Neuronal stem cell (in vitro differentiated cells): Measurements from ENCODE around the gene ABCC5.
"Not testable (repeated sequence)": the region's sequence is repeated elsewhere in the genome, so short reads cannot be mapped to it uniquely, and the experiment has no call there.

ENCODE experiments used
- DNase-seq: peaks from one replicate; pipeline ENCODE4 v3.0.0-alpha.2; 2013; ENCODE audit warnings: low spot score
- H2AFZ ChIP-seq: one replicate; pipeline ENCODE4 v1.6.1; 2013; ENCODE audit warnings: mild to moderate bottlenecking, low read length, inconsistent platforms
- H2AK5ac ChIP-seq: 2 replicates; pipeline ENCODE4 v1.6.1; 2013; ENCODE audit warnings: low read depth, mild to moderate bottlenecking, inconsistent platforms, low read length, moderate library complexity, mixed read lengths
- H2BK120ac ChIP-seq: 2 replicates; pipeline ENCODE4 v1.6.1; 2013; ENCODE audit warnings: low read depth, mild to moderate bottlenecking, inconsistent platforms, low read length, moderate library complexity, mixed read lengths
- H2BK12ac ChIP-seq: one replicate; pipeline ENCODE4 v1.6.1; 2013; ENCODE audit warnings: low read length, inconsistent platforms
- H2BK15ac ChIP-seq: 2 replicates; pipeline ENCODE4 v1.6.1; 2013; ENCODE audit warnings: mild to moderate bottlenecking, low read length, inconsistent platforms, mixed read lengths
- H2BK5ac ChIP-seq: one replicate; pipeline ENCODE4 v1.6.1; 2013; ENCODE audit warnings: inconsistent platforms, mild to moderate bottlenecking, low read length, moderate library complexity
- H3K14ac ChIP-seq: one replicate; pipeline ENCODE4 v1.6.1; 2013; ENCODE audit warnings: low read length, inconsistent platforms
- H3K18ac ChIP-seq: 2 replicates; pipeline ENCODE4 v1.6.1; 2013; ENCODE audit warnings: low read length, inconsistent platforms
- H3K23ac ChIP-seq: 2 replicates; pipeline ENCODE4 v1.6.1; 2013; ENCODE audit warnings: low read depth, mild to moderate bottlenecking, mixed read lengths, low read length, inconsistent platforms; ENCODE audit not compliant: poor library complexity
- H3K27ac ChIP-seq: replicated peaks from 3 replicates; pipeline ENCODE4 v1.5.1; 2013; ENCODE audit warnings: low read length, inconsistent platforms
- H3K27me3 ChIP-seq, 3 experiments: 2 replicates each; pipeline ENCODE4 v1.6.1; 2013; ENCODE audit warnings: low read length in 3 of 3, mild to moderate bottlenecking in 2 of 3, inconsistent platforms in 1 of 3, low read depth in 1 of 3, mixed read lengths in 1 of 3, moderate library complexity in 1 of 3; ENCODE audit not compliant: control insufficient read depth in 3 of 3, insufficient read depth in 3 of 3
- H3K36me3 ChIP-seq, 2 donors: replicated peaks in 1 of 2; 2 replicates each; pipeline ENCODE4 v1.6.1; 2013; ENCODE audit warnings: low read length in 2 of 2; ENCODE audit not compliant: control insufficient read depth in 2 of 2, insufficient read depth in 2 of 2
- H3K4ac ChIP-seq: 2 replicates; pipeline ENCODE4 v1.6.1; 2013; ENCODE audit warnings: inconsistent platforms, mild to moderate bottlenecking, low read length, moderate library complexity
- H3K4me1 ChIP-seq, 2 donors: 1 replicate in 1 of 2; 2 replicates in 1 of 2; pipeline ENCODE4 v1.6.1; 2013; ENCODE audit warnings: low read length in 2 of 2, low read depth in 1 of 2; ENCODE audit not compliant: control insufficient read depth in 2 of 2, insufficient read depth in 1 of 2
- H3K4me2 ChIP-seq: one replicate; pipeline ENCODE4 v1.6.1; 2013; ENCODE audit warnings: mild to moderate bottlenecking, low read length, inconsistent platforms; ENCODE audit not compliant: insufficient read depth, poor library complexity, severe bottlenecking
- H3K4me3 ChIP-seq, 2 donors: 2 replicates each; pipeline ENCODE4 v1.5.1; 2013; ENCODE audit warnings: low read length in 2 of 2, mild to moderate bottlenecking in 2 of 2, inconsistent platforms in 1 of 2, moderate library complexity in 1 of 2
- H3K79me1 ChIP-seq: one replicate; pipeline ENCODE4 v1.6.1; 2013; ENCODE audit warnings: low read depth, mild to moderate bottlenecking, inconsistent platforms, low read length, moderate library complexity
- H3K9ac ChIP-seq: one replicate; pipeline ENCODE4 v1.6.1; 2013; ENCODE audit warnings: mild to moderate bottlenecking, low read depth, low read length, inconsistent platforms; ENCODE audit not compliant: poor library complexity
- H3K9me3 ChIP-seq, 2 donors: replicated peaks in 1 of 2; 2 replicates each; pipeline versions ENCODE3 to v1.6.1; 2013; ENCODE audit warnings: low read length in 2 of 2, mild to moderate bottlenecking in 2 of 2, inconsistent platforms in 1 of 2, low read depth in 1 of 2, mixed read lengths in 1 of 2, moderate library complexity in 1 of 2; ENCODE audit not compliant: control insufficient read depth in 2 of 2, insufficient read depth in 1 of 2
- H4K8ac ChIP-seq: one replicate; pipeline ENCODE4 v1.6.1; 2013; ENCODE audit warnings: low read depth, mild to moderate bottlenecking, inconsistent platforms, low read length, moderate library complexity
- H4K91ac ChIP-seq: one replicate; pipeline ENCODE4 v1.6.1; 2013; ENCODE audit warnings: low read length, low read depth, mild to moderate bottlenecking, inconsistent platforms; ENCODE audit not compliant: poor library complexity
- WGBS, 2 donors: extraction: QIAGEN DNeasy Blood & Tissue Kit; methylation state at CpG; one replicate each; pipeline ENCODE4 v1.1.7; 2013; ENCODE audit warnings: missing lambda C conversion rate in 2 of 2, mixed read lengths in 1 of 2; ENCODE audit not compliant: insufficient read length in 2 of 2, insufficient replicate concordance in 1 of 2; ENCODE audit errors: extremely low coverage in 2 of 2; 5-methylcytosine and 5-hydroxymethylcytosine counted together

Gene ABCC5

DNA sequence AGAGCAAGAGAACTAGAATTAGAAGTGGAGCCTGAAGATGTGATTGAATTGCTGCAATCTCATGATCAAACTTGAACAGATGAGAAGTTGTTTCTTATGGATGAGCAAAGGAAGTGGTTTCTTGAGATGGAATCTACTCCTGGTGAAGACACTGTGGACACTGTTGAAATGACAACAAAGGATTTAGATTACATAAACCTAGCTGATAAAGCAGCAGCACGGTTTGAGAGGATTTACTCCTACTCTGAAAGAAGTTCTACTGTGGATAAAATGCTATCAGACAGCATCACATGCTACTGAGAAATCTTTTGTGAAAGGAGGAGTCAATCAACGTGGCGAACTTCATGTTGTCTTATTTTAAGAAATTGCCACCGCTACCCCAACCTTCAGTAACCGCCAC lies 140.5 kb downstream of the ABCC5 start:
- H4K91ac ChIP-seq, DNase-seq, H3K9me3 ChIP-seq, H2AFZ ChIP-seq, H3K9ac ChIP-seq, H3K4me3 ChIP-seq, H3K4ac ChIP-seq, H2BK5ac ChIP-seq, H3K23ac ChIP-seq, H3K18ac ChIP-seq, H2AK5ac ChIP-seq, H2BK12ac ChIP-seq, H3K4me2 ChIP-seq, H3K27me3 ChIP-seq, H2BK15ac ChIP-seq, H3K4me1 ChIP-seq, H3K14ac ChIP-seq, H4K8ac ChIP-seq, H2BK120ac ChIP-seq, H3K27ac ChIP-seq: not testable (repeated sequence)
- H3K36me3 ChIP-seq = peaks cover 2 to 35% of the 10 kb centered on the region in 2 donors
- no CpG with 5 or more reads among the region's 5 CpGs for WGBS, 2 donors
- H3K79me1 ChIP-seq = peaks cover 16% of the 10 kb centered on the region

DNA sequence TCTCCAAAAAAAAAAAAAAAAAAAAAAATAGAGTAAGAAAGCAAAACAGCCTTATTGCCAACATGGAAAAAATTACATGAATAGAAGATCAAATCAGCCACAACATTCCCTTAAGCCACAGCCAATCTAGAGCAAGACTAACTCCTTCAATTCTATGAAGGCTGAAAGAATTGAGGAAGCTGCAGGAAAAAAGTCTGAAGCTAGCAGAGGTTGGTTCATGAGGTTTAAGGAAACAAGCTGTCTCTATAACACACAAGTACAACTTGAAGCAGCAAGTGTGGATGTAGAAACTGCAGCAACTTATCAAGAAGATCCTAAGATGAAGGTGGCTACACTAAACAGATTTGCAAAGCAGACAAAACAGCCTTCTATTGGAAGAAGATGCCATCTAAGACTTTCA lies 142.3 kb downstream of the ABCC5 start:
- H4K91ac ChIP-seq = no peak overlapping the region
- no peak for DNase-seq
- no peak overlapping the region for H3K4me2 ChIP-seq
- H3K4ac ChIP-seq = no peak overlapping the region
- no peak overlapping the region for H3K9ac ChIP-seq
- no peaks in the 10 kb centered on the region for H3K27me3 ChIP-seq
- no peak overlapping the region for H2AK5ac ChIP-seq
- no peak overlapping the region for H3K23ac ChIP-seq
- H4K8ac ChIP-seq = no peak overlapping the region
- no peaks in the 10 kb centered on the region for H3K9me3 ChIP-seq
- H3K36me3 ChIP-seq = peaks cover 2 to 31% of the 10 kb centered on the region in 2 donors
- H3K79me1 ChIP-seq = peaks cover 15% of the 10 kb centered on the region
- H3K27ac ChIP-seq = no peak overlapping the region
- no peak overlapping the region for H3K18ac ChIP-seq
- H3K4me3 ChIP-seq = no peak overlapping the region
- H2BK5ac ChIP-seq = no peak overlapping the region
- no peak overlapping the region for H2BK15ac ChIP-seq
- no peak overlapping the region for H2AFZ ChIP-seq
- no peak overlapping the region for H2BK12ac ChIP-seq
- no peaks in the 10 kb centered on the region for H3K4me1 ChIP-seq
- no peak overlapping the region for H3K14ac ChIP-seq
- H2BK120ac ChIP-seq = no peak overlapping the region

DNA sequence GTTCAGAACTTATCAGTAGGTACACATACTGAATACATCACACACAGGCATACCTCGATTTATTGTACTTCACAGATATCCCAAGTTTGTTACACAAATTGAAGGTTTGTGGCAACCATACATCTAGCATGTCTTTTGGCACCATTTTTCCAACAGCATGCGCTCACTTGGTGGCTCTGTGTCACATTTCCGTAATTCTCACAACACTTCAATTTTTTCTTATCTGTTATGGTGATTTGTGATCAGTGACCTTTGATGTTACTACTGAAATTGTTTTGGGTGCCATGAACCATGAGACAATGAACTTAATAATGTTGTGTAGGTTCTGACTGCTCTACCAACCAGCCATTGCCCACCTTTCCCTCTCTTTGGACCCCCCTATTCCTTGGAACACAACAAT lies 143.8 kb downstream of the ABCC5 start:
- no CpG with 5 or more reads among the region's 3 CpGs for WGBS, 2 donors
- Histone ChIP-seq H3K9me3 (no peaks in the 10 kb centered on the region), H3K23ac (no peak overlapping the region), H3K27me3 (no peaks in the 10 kb centered on the region), H2BK120ac (no peak overlapping the region), H3K4ac (no peak overlapping the region), H3K4me3 (no peak overlapping the region), H3K18ac (no peak overlapping the region), H2AK5ac (no peak overlapping the region), H4K91ac (no peak overlapping the region), H3K79me1 (peaks cover 15% of the 10 kb centered on the region), H3K4me1 (no peaks in the 10 kb centered on the region), H4K8ac (no peak overlapping the region), H3K9ac (no peak overlapping the region), H3K14ac (no peak overlapping the region), H2BK12ac (no peak overlapping the region), H3K27ac (no peak overlapping the region), H3K36me3 (peaks cover 2 to 27% of the 10 kb centered on the region in 2 donors), H2BK5ac (no peak overlapping the region), H2AFZ (no peak overlapping the region), H3K4me2 (no peak overlapping the region), H2BK15ac (no peak overlapping the region)
- DNase-seq = no peak

DNA sequence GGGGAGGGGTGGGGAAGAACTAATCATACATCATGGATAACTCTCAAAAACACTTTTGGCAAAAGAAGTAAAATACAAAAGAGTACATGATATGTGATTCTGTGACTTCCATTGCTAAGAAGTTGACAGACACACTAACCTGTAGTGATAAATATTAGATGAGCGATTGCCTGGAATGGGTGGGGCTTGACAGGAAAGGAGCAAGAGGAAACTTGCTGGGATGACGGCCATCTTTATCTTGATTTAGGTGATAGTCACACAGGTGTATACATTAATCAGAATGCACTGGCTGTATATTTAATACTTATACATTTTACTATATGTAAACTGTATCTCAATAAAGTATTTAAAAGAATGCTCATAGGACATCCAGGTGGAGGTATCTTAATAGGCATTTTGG lies 146.1 kb downstream of the ABCC5 start:
- no CpG with 5 or more reads among the region's 2 CpGs for WGBS, 2 donors
- Histone ChIP-seq H4K91ac (no peak overlapping the region), H3K27me3 (no peaks in the 10 kb centered on the region), H3K14ac (no peak overlapping the region), H2BK5ac (no peak overlapping the region), H3K9me3 (no peaks in the 10 kb centered on the region), H3K27ac (no peak overlapping the region), H3K4me1 (no peaks in the 10 kb centered on the region), H2BK12ac (no peak overlapping the region), H2BK15ac (no peak overlapping the region), H3K36me3 (peaks cover 0 to 31% of the 10 kb centered on the region in 2 donors), H3K4ac (no peak overlapping the region), H3K79me1 (peaks cover 11% of the 10 kb centered on the region), H2AK5ac (no peak overlapping the region), H3K4me2 (no peak overlapping the region), H3K4me3 (no peak overlapping the region), H3K23ac (no peak overlapping the region), H2AFZ (no peak overlapping the region), H4K8ac (no peak overlapping the region), H3K18ac (no peak overlapping the region), H3K9ac (no peak overlapping the region), H2BK120ac (no peak overlapping the region)
- no peak for DNase-seq
